GM20000 (cell line): ENCODE measurements around the gene SERPINA10.
"Not testable (repeated sequence)": the region's sequence is repeated elsewhere in the genome, so short reads cannot be mapped to it uniquely, and the experiment has no call there.

Experiments
- DNase-seq: peaks from one replicate; pipeline ENCODE4 v3.0.0; 2012; ENCODE audit warnings: low spot score
- CTCF ChIP-seq: IDR thresholded peaks from 2 replicates; pipeline ENCODE4 v1.5.1; 2012; ENCODE audit warnings: mild to moderate bottlenecking, control low read depth; ENCODE audit errors: extremely low read depth, missing control alignments

The SERPINA10 gene

GRCh38 chr14:94305620-94306019, 12.6 kb upstream of the SERPINA10 start:
- no peak for DNase-seq
- TF ChIP-seq CTCF, result no peak

- no peak for DNase-seq
- TF ChIP-seq CTCF, result no peak
Observed at GRCh38 chr14:94304243-94304642, 11.2 kb upstream of the SERPINA10 start.

GRCh38 chr14:94303111-94303510, 10.0 kb upstream of the SERPINA10 start:
- no peak for TF ChIP-seq CTCF
- DNase-seq, result no peak

GRCh38 chr14:94298130-94298529, 5.1 kb upstream of the SERPINA10 start:
- TF ChIP-seq CTCF, result no peak
- no peak for DNase-seq

GRCh38 chr14:94296181-94296545, 3.1 kb upstream of the SERPINA10 start:
- not testable (repeated sequence) for DNase-seq

- DNase-seq, result no peak
- no peak for TF ChIP-seq CTCF
Observed at GRCh38 chr14:94295360-94296180, 2.5 kb upstream of the SERPINA10 start.

GRCh38 chr14:94293578-94293924, 483 bp upstream of the SERPINA10 start:
- DNase-seq, result no peak
- TF ChIP-seq CTCF, result no peak

GRCh38 chr14:94292526-94292871, 569 bp downstream of the SERPINA10 start:
- no peak for DNase-seq
- TF ChIP-seq CTCF, result no peak
